K562 (cell line): ENCODE measurements around the gene AMDHD2. TPM values are rescaled to one million over a fixed set of nuclear protein-coding genes. Genes with fewer than 3 reads are reported as not detected.
A peak's percentile ranks its signal among the peaks of the same experiment; 100 is the strongest.

ENCODE experiments used
- ATF1 ChIP-seq, 2 experiments: fragments of 450-650 bp in 1 of 2; IDR thresholded peaks; 2 replicates each; pipeline ENCODE4 v1.6.1; 2016; ENCODE audit warnings: missing compliant biosample characterization in 1 of 2, missing genetic modification characterization in 1 of 2
- ATF7 ChIP-seq: fragments of 450-650 bp; IDR thresholded peaks from 2 replicates; pipeline ENCODE4 v1.7.1; 2014; ENCODE audit warnings: mild to moderate bottlenecking, moderate library complexity
- BHLHE40 ChIP-seq: IDR thresholded peaks from 2 replicates; pipeline ENCODE4 v1.6.1; 2011; ENCODE audit warnings: low read length, improper control_type of control experiment
- ERF ChIP-seq: fragments of 450-650 bp; formaldehyde crosslinking; IDR thresholded peaks from 2 replicates; pipeline ENCODE4 v1.4.0; 2020; ENCODE audit warnings: mild to moderate bottlenecking, mixed read lengths
- HDAC2 ChIP-seq: fragments of 450-650 bp; IDR thresholded peaks from 2 replicates; pipeline ENCODE4 v1.6.1; 2016; ENCODE audit warnings: mild to moderate bottlenecking
- KHSRP ChIP-seq: fragments of 450-650 bp; IDR thresholded peaks from 2 replicates; pipeline ENCODE4 v1.6.1; 2017
- MYC ChIP-seq, 2 experiments: fragments of 250-450 bp in 1 of 2; sonication (Bioruptor Pico) in 1 of 2; IDR thresholded peaks; 2 replicates each; pipeline versions ENCODE4 v1.5.1 to v1.6.1; 2012 to 2021; ENCODE audit warnings: low read depth in 2 of 2, borderline replicate concordance in 1 of 2, improper control_type of control experiment in 1 of 2, low read length in 1 of 2, mild to moderate bottlenecking in 1 of 2, moderate library complexity in 1 of 2
- NR1H2 ChIP-seq: sonication (generic); formaldehyde crosslinking; IDR thresholded peaks from 2 replicates; pipeline ENCODE4 v1.4.0; 2020; ENCODE audit warnings: mild to moderate bottlenecking, missing genetic modification reagents
- PHF8 ChIP-seq: fragments of 200-600 bp; sonication (generic); IDR thresholded peaks from 2 replicates; pipeline ENCODE4 v1.6.1; 2012; ENCODE audit warnings: mixed run types, mild to moderate bottlenecking, inconsistent platforms, low read length, moderate library complexity, borderline replicate concordance
- POU5F1 ChIP-seq: fragments of 150-350 bp; IDR thresholded peaks from 2 replicates; pipeline ENCODE4 v1.6.1; 2014; ENCODE audit warnings: borderline replicate concordance, low read length, low read depth, mild to moderate bottlenecking; ENCODE audit not compliant: partially characterized antibody
- SMAD1 ChIP-seq: fragments of 150-350 bp; IDR thresholded peaks from 2 replicates; pipeline ENCODE4 v1.6.1; 2014; ENCODE audit warnings: low read length, low read depth; ENCODE audit not compliant: partially characterized antibody
- ZBTB7A ChIP-seq: IDR thresholded peaks from 2 replicates; pipeline ENCODE4 v1.6.1; 2011; ENCODE audit warnings: low read depth, mild to moderate bottlenecking, low read length, moderate library complexity, borderline replicate concordance; ENCODE audit not compliant: control insufficient read depth
- ZNF143 ChIP-seq: sonication (generic); formaldehyde crosslinking; IDR thresholded peaks from 2 replicates; pipeline ENCODE4 v1.9.0; 2022; ENCODE audit warnings: mild to moderate bottlenecking, missing genetic modification reagents
- ZNF174 ChIP-seq: fragments of 250-450 bp; sonication (Bioruptor Pico); IDR thresholded peaks from 2 replicates; pipeline ENCODE4 v1.4.0; 2020; ENCODE audit warnings: mild to moderate bottlenecking
- ZNF212 ChIP-seq: fragments of 450-650 bp; formaldehyde crosslinking; IDR thresholded peaks from 2 replicates; pipeline ENCODE4 v1.4.0; 2020; ENCODE audit warnings: mild to moderate bottlenecking
- ZNF444 ChIP-seq: fragments of 250-450 bp; sonication (Bioruptor Pico); IDR thresholded peaks from 2 replicates; pipeline ENCODE4 v1.4.0; 2020; ENCODE audit warnings: mild to moderate bottlenecking, moderate library complexity
- ZNF76 ChIP-seq: fragments of 250-450 bp; sonication (Bioruptor Pico); IDR thresholded peaks from 2 replicates; pipeline ENCODE4 v1.4.0; 2020; ENCODE audit warnings: mild to moderate bottlenecking, moderate library complexity, borderline replicate concordance
- ZNF785 ChIP-seq: fragments of 250-450 bp; sonication (Bioruptor Pico); IDR thresholded peaks from 2 replicates; pipeline ENCODE4 v1.4.0; 2020; ENCODE audit warnings: mild to moderate bottlenecking
- polyA plus RNA-seq, 8 experiments: library from polyadenylated mRNA; depleted of rRNA in 4 of 8; stranded (reverse) in 5 of 8; unstranded in 3 of 8; fragments of >200 nt; fragmentation: Nextera tagmentation in 2 of 8; fragmentation: Illumina TruSeq in 1 of 8; extraction: Ambion mirVana in 2 of 8; extraction: Trizol in 1 of 8; gene quantifications; 2 replicates each; pipeline versions ENCODE4 v1.2.1 to v1.2.3, GENCODE V29; 2011 to 2014; ENCODE audit warnings: inconsistent platforms in 1 of 8, missing spikeins in 1 of 8
- total RNA-seq, 7 experiments: library from RNA; depleted of rRNA in 6 of 7; stranded (reverse); fragments of >200 nt in 6 of 7; fragmentation: Illumina TruSeq in 2 of 7; extraction: Trizol in 2 of 7; gene quantifications; 2 replicates each; pipeline versions ENCODE4 v1.2.1 to v1.2.3, GENCODE V29; 2011 to 2021; ENCODE audit warnings: low replicate concordance in 1 of 7
- TF ChIP-seq, protein P1 (sequence below), 2 experiments: fragments of 450-650 bp in 1 of 2; sonication (generic) in 1 of 2; formaldehyde crosslinking; conservative IDR thresholded peaks; 2 replicates each; pipeline versions ENCODE4 v1.4.0 to v1.8.1; 2020 to 2022; ENCODE audit warnings: mild to moderate bottlenecking in 1 of 2, missing genetic modification reagents in 1 of 2
- TF ChIP-seq, protein P2 (sequence below): sonication (generic); formaldehyde crosslinking; IDR thresholded peaks from 2 replicates; pipeline ENCODE4 v1.8.1; 2023; ENCODE audit warnings: mild to moderate bottlenecking, missing genetic modification reagents
- TF ChIP-seq, protein P3 (sequence below): sonication (generic); formaldehyde crosslinking; IDR thresholded peaks from 2 replicates; pipeline ENCODE4 v1.8.1; 2022; ENCODE audit warnings: missing genetic modification reagents
- TF ChIP-seq, protein P4 (sequence below): sonication (generic); formaldehyde crosslinking; IDR thresholded peaks from 2 replicates; pipeline ENCODE4 v1.8.0; 2022; ENCODE audit warnings: mild to moderate bottlenecking, missing genetic modification reagents, borderline replicate concordance

AMDHD2 gene
- total and polyA plus RNA-seq, 9 of the 15 experiments (the other 6 are each of a cell fraction or from before 2014, with no cell fraction given) = 0.38 to 56.9 (median 18.3) TPM; not detected in 1

DNA sequence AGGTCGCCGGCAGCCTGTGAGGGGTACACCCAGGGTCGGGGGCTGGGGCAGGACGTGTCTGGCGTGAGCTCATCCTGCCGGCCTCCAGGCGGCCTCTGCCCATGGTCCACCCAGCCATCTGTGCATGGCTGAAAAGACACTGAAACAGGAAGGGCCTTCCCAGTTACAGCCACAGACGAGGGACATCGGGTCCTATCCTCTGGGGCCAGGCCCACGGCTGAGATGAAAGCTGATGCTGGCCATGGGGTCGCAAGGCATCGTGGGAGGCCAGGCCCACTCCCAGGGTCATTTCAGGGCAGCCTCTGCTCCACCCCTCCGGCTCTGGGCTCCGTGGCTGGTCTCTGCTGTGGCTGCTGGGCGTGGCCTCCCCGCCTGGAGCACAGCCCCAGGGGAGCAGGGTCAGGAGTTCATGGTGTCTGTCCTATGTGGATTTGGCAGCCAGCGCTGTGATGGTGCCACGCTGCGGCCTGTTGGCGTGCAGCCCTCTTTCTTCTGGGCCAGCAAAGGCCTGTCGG is 23.0 kb upstream of the AMDHD2 start (continued):
- no peak for TF ChIP-seq ZNF76 (CRISPR knock-in tag)
- no peak for TF ChIP-seq SMAD1
- no peak for TF ChIP-seq ZNF785
- TF ChIP-seq ZBTB7A = peak; percentile 62; the same call in 1 of the 2 replicates
- TF ChIP-seq MYC (IDR thresholded peaks at IDR 0.05; ENCODE audit: low read depth, low read length) = peak; percentile 76
- no peak; the same call in 1 of the 2 replicates for TF ChIP-seq MYC (CRISPR knock-in tag; IDR thresholded peaks at IDR 0.05; ENCODE audit: borderline replicate concordance, low read depth)
- TF ChIP-seq PHF8 = no peak
- TF ChIP-seq ZNF444 = no peak
- TF ChIP-seq, protein P1, sequence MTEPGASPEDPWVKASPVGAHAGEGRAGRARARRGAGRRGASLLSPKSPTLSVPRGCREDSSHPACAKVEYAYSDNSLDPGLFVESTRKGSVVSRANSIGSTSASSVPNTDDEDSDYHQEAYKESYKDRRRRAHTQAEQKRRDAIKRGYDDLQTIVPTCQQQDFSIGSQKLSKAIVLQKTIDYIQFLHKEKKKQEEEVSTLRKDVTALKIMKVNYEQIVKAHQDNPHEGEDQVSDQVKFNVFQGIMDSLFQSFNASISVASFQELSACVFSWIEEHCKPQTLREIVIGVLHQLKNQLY (CRISPR knock-in tag; conservative IDR thresholded peaks at IDR 0.05) = no peak
- TF ChIP-seq, protein P2, sequence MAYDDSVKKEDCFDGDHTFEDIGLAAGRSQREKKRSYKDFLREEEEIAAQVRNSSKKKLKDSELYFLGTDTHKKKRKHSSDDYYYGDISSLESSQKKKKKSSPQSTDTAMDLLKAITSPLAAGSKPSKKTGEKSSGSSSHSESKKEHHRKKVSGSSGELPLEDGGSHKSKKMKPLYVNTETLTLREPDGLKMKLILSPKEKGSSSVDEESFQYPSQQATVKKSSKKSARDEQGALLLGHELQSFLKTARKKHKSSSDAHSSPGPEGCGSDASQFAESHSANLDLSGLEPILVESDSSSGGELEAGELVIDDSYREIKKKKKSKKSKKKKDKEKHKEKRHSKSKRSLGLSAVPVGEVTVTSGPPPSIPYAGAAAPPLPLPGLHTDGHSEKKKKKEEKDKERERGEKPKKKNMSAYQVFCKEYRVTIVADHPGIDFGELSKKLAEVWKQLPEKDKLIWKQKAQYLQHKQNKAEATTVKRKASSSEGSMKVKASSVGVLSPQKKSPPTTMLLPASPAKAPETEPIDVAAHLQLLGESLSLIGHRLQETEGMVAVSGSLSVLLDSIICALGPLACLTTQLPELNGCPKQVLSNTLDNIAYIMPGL (CRISPR knock-in tag) = no peak
- TF ChIP-seq, protein P3, sequence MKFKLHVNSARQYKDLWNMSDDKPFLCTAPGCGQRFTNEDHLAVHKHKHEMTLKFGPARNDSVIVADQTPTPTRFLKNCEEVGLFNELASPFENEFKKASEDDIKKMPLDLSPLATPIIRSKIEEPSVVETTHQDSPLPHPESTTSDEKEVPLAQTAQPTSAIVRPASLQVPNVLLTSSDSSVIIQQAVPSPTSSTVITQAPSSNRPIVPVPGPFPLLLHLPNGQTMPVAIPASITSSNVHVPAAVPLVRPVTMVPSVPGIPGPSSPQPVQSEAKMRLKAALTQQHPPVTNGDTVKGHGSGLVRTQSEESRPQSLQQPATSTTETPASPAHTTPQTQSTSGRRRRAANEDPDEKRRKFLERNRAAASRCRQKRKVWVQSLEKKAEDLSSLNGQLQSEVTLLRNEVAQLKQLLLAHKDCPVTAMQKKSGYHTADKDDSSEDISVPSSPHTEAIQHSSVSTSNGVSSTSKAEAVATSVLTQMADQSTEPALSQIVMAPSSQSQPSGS (CRISPR knock-in tag) = no peak
- TF ChIP-seq, protein P4, sequence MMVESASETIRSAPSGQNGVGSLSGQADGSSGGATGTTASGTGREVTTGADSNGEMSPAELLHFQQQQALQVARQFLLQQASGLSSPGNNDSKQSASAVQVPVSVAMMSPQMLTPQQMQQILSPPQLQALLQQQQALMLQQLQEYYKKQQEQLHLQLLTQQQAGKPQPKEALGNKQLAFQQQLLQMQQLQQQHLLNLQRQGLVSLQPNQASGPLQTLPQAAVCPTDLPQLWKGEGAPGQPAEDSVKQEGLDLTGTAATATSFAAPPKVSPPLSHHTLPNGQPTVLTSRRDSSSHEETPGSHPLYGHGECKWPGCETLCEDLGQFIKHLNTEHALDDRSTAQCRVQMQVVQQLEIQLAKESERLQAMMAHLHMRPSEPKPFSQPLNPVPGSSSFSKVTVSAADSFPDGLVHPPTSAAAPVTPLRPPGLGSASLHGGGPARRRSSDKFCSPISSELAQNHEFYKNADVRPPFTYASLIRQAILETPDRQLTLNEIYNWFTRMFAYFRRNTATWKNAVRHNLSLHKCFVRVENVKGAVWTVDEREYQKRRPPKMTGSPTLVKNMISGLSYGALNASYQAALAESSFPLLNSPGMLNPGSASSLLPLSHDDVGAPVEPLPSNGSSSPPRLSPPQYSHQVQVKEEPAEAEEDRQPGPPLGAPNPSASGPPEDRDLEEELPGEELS = no peak
- no peak for TF ChIP-seq POU5F1
- no peak for TF ChIP-seq ATF1 (CRISPR knock-in tag; IDR thresholded peaks at IDR 0.05)
- TF ChIP-seq ATF1 (tag; IDR thresholded peaks at IDR 0.05) = peak; percentile 33; the same call in 1 of the 2 replicates
- TF ChIP-seq ATF7 = peak; percentile 59; the same call in 1 of the 2 replicates
- no peak for TF ChIP-seq ZNF143 (CRISPR knock-in tag)
- no peak for TF ChIP-seq HDAC2
- TF ChIP-seq ZNF212 (CRISPR knock-in tag) = no peak
- TF ChIP-seq KHSRP = no peak
- no peak for TF ChIP-seq BHLHE40
- no peak for TF ChIP-seq ERF (CRISPR knock-in tag)
- no peak for TF ChIP-seq ZNF174 (CRISPR knock-in tag)
- TF ChIP-seq NR1H2 (CRISPR knock-in tag) = no peak
